Mesenchymal stem cell (in vitro differentiated cells and primary cell): ENCODE results near the gene CFB.

Experiments used
- DNase-seq: peaks from one replicate; pipeline ENCODE4 v3.0.0-alpha.2; 2013
- H2AFZ ChIP-seq: one replicate; pipeline ENCODE4 v1.6.1; 2013; ENCODE audit warnings: low read depth, mild to moderate bottlenecking, control low read depth, inconsistent platforms, low read length, moderate library complexity
- H2AK5ac ChIP-seq: 2 replicates; pipeline ENCODE4 v1.6.1; 2013; ENCODE audit warnings: low read length, moderate library complexity, mild to moderate bottlenecking, inconsistent platforms; ENCODE audit not compliant: severe bottlenecking
- H2BK120ac ChIP-seq: one replicate; pipeline ENCODE4 v1.6.1; 2013; ENCODE audit warnings: low read depth, mild to moderate bottlenecking, inconsistent platforms, low read length, moderate library complexity
- H2BK12ac ChIP-seq, 2 experiments: one replicate each; pipeline ENCODE4 v1.6.1; 2013; ENCODE audit warnings: inconsistent platforms in 2 of 2, low read length in 2 of 2, mild to moderate bottlenecking in 2 of 2, moderate library complexity in 2 of 2, control low read depth in 1 of 2
- H2BK15ac ChIP-seq: one replicate; pipeline ENCODE4 v1.6.1; 2013; ENCODE audit warnings: mild to moderate bottlenecking, low read depth, inconsistent platforms; ENCODE audit not compliant: poor library complexity, severe bottlenecking
- H2BK5ac ChIP-seq: 2 replicates; pipeline ENCODE4 v1.6.1; 2013; ENCODE audit warnings: low read depth, mild to moderate bottlenecking, low read length, control low read depth, inconsistent platforms; ENCODE audit not compliant: poor library complexity, severe bottlenecking
- H3K14ac ChIP-seq, 2 experiments: one replicate each; pipeline ENCODE4 v1.6.1; 2013; ENCODE audit warnings: inconsistent platforms in 2 of 2, low read length in 2 of 2, control low read depth in 1 of 2, mild to moderate bottlenecking in 1 of 2, moderate library complexity in 1 of 2
- H3K18ac ChIP-seq, 2 experiments: one replicate each; pipeline ENCODE4 v1.6.1; 2013; ENCODE audit warnings: inconsistent platforms in 2 of 2, low read length in 2 of 2, control low read depth in 1 of 2, low read depth in 1 of 2, mild to moderate bottlenecking in 1 of 2
- H3K23ac ChIP-seq, 2 experiments: one replicate each; pipeline ENCODE4 v1.6.1; 2013; ENCODE audit warnings: inconsistent platforms in 2 of 2, low read length in 2 of 2, mild to moderate bottlenecking in 2 of 2, moderate library complexity in 2 of 2, control low read depth in 1 of 2
- H3K27ac ChIP-seq: 2 replicates; pipeline ENCODE4 v1.5.1; 2013; ENCODE audit warnings: mild to moderate bottlenecking, moderate library complexity, low read length, control low read depth, inconsistent platforms; ENCODE audit not compliant: poor library complexity, severe bottlenecking
- H3K27me3 ChIP-seq, 2 experiments: 2 replicates each; pipeline versions ENCODE4 v1.6.1 to v1.7.0; 2013; ENCODE audit warnings: low read length in 2 of 2, mild to moderate bottlenecking in 2 of 2, moderate library complexity in 2 of 2, control low read depth in 1 of 2, inconsistent platforms in 1 of 2; ENCODE audit not compliant: control insufficient read depth in 1 of 2, insufficient read depth in 1 of 2
- H3K36me3 ChIP-seq, 2 experiments: 2 replicates each; pipeline versions ENCODE4 v1.6.1 to v1.7.0; 2013; ENCODE audit warnings: low read length in 2 of 2, control low read depth in 1 of 2, inconsistent platforms in 1 of 2, low read depth in 1 of 2, mild to moderate bottlenecking in 1 of 2; ENCODE audit not compliant: insufficient read depth in 2 of 2, control insufficient read depth in 1 of 2
- H3K4ac ChIP-seq, 2 experiments: one replicate each; pipeline ENCODE4 v1.6.1; 2013; ENCODE audit warnings: inconsistent platforms in 2 of 2, low read length in 2 of 2, mild to moderate bottlenecking in 2 of 2, moderate library complexity in 2 of 2, control low read depth in 1 of 2, low read depth in 1 of 2
- H3K4me1 ChIP-seq: 2 replicates; pipeline ENCODE4 v1.6.1; 2013; ENCODE audit warnings: low read depth, low read length, control low read depth; ENCODE audit not compliant: control insufficient read depth, insufficient read depth
- H3K4me2 ChIP-seq: 2 replicates; pipeline ENCODE4 v1.6.1; 2013; ENCODE audit warnings: low read length, mild to moderate bottlenecking, inconsistent platforms; ENCODE audit not compliant: poor library complexity, severe bottlenecking
- H3K4me3 ChIP-seq, 2 experiments: 2 replicates each; pipeline versions ENCODE4 v1.5.1 to v1.7.0; 2013; ENCODE audit warnings: low read length in 2 of 2, mild to moderate bottlenecking in 2 of 2, control low read depth in 1 of 2, low read depth in 1 of 2; ENCODE audit not compliant: insufficient read depth in 1 of 2
- H3K79me1 ChIP-seq: replicated peaks from 2 replicates; pipeline ENCODE4 v1.6.1; 2013; ENCODE audit warnings: mild to moderate bottlenecking, control low read depth, low read length, inconsistent platforms; ENCODE audit not compliant: poor library complexity, severe bottlenecking
- H3K9ac ChIP-seq: 2 replicates; pipeline ENCODE4 v1.7.0; 2013; ENCODE audit warnings: mild to moderate bottlenecking, low read length, moderate library complexity
- H3K9me3 ChIP-seq: 2 replicates; pipeline ENCODE4 v1.7.0; 2013; ENCODE audit warnings: mild to moderate bottlenecking, low read length; ENCODE audit not compliant: control insufficient read depth
- H4K8ac ChIP-seq: one replicate; pipeline ENCODE4 v1.6.1; 2013; ENCODE audit warnings: inconsistent platforms, mild to moderate bottlenecking, low read length, moderate library complexity
- H4K91ac ChIP-seq: one replicate; pipeline ENCODE4 v1.6.1; 2013; ENCODE audit warnings: mild to moderate bottlenecking, low read length, inconsistent platforms
- WGBS: methylation state at CpG from one replicate; pipeline ENCODE4 v1.1.7; 2013; ENCODE audit warnings: mixed read lengths; 5-methylcytosine and 5-hydroxymethylcytosine counted together

Gene CFB

DNA sequence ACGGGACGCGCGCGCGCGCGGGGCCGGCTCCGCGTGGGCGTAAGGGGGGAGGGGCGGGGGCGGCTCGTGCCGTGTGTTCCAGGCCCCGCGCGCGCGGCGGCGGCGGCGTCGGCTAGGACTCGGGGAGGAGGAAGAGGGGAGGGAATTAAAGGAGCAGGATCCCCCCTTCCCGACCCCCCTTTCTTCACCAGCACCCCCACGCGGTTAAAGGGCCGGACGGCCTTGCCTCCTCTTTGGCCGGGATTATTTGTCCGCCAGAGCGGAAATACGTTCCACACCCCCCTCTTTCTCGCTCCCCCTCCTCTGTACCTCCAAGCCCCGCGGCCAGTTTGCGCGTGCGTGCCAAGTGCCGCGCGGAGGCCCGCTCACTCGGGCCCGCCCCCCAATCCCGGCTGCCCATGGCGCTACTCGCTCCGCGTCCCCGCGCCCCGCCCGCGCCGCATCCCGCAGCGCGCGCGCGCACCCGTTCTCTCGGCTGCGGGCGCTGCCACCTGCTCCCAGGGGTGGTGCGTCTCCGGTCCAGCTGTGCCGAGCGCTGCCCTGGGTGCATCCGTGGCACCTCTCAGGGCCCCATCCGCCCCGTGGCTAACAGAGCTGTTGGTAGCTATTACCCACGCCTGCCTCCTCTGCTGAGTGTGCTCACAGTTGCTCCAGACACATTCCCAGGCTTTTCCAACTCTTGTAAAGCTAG, 43.8 kb upstream of the CFB start, which contains the start of gene ZBTB12:
TSS of gene ZBTB12 (minus strand) at position 134 of the 691 bp plus-strand sequence. CDS start 781 bp downstream, outside the sequence.
- Histone ChIP-seq H2BK15ac (peak within 1 kb of the TSS; percentile 41), H2AFZ (peak within 1 kb of the TSS; percentile 95), H2BK5ac (peak within 1 kb of the TSS; percentile 24), H3K36me3 (peaks cover 0 to 13% of the 10 kb centered on the region in 2 experiments), H3K9me3 (no peaks in the 10 kb centered on the region), H3K27me3 (peaks cover 0 to 15% of the 10 kb centered on the region in 2 experiments), H3K27ac (peak within 1 kb of the TSS; percentile 68), H2AK5ac (no peak within 1 kb of the TSS), H3K4me3 (peak within 1 kb of the TSS; percentile 64 to 85), H3K4me1 (peaks cover 19% of the 10 kb centered on the region), H4K91ac (peak within 1 kb of the TSS; percentile 85), H3K9ac (peak within 1 kb of the TSS; percentile 88), H3K79me1 (peaks cover 10% of the 10 kb centered on the region), H3K4me2 (peak within 1 kb of the TSS; percentile 77), H2BK120ac (peak within 1 kb of the TSS; percentile 90), H3K18ac (peak within 1 kb of the TSS; percentile 60 to 96), H4K8ac (peak within 1 kb of the TSS; percentile 90), H3K14ac (peak within 1 kb of the TSS in 1 of 2 experiments; percentile 97), H3K23ac (no peak within 1 kb of the TSS), H2BK12ac (peak within 1 kb of the TSS; percentile 61), H3K4ac (peak within 1 kb of the TSS; percentile 24 to 32)
- WGBS, result under 1% methylated on average over 45 of the region's 77 CpGs
- peak; percentile 98 for DNase-seq

DNA sequence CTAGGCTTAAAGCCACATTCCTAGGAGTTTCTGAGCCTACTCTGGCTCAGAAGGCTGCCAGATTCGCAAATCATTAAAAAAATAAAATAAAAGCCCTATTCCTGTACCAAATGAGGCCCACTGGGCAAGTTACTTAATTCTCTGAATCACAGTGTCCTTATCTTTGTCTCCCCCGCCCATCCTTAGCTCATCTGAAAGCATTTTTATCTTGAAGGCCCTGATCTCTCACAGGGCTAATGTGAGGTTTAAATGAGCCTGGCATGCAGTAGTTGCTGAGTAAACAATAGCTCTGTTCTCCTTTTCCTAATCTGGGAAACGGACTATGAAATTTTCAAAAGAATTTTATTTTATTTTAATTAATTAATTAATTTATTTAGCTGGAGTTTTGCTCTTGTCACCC, 41.9 kb upstream of the CFB start:
- Histone ChIP-seq H3K4me3 (no peak overlapping the region), H3K79me1 (peaks cover 2% of the 10 kb centered on the region), H4K8ac (no peak overlapping the region), H3K14ac (no peak overlapping the region), H2BK12ac (no peak overlapping the region), H3K36me3 (peaks cover 0 to 13% of the 10 kb centered on the region in 2 experiments), H3K4me1 (peaks cover 17% of the 10 kb centered on the region), H2AK5ac (no peak overlapping the region), H2BK15ac (no peak overlapping the region), H3K4ac (no peak overlapping the region), H3K9me3 (no peaks in the 10 kb centered on the region), H3K23ac (no peak overlapping the region), H3K27me3 (peaks cover 0 to 15% of the 10 kb centered on the region in 2 experiments), H2BK5ac (no peak overlapping the region), H3K27ac (no peak overlapping the region), H3K9ac (no peak overlapping the region), H4K91ac (no peak overlapping the region), H3K18ac (no peak overlapping the region), H2AFZ (no peak overlapping the region), H3K4me2 (no peak overlapping the region), H2BK120ac (no peak overlapping the region)
- WGBS, result 70% methylated on average over 2 of the region's 3 CpGs
- peak; percentile 24 for DNase-seq

DNA sequence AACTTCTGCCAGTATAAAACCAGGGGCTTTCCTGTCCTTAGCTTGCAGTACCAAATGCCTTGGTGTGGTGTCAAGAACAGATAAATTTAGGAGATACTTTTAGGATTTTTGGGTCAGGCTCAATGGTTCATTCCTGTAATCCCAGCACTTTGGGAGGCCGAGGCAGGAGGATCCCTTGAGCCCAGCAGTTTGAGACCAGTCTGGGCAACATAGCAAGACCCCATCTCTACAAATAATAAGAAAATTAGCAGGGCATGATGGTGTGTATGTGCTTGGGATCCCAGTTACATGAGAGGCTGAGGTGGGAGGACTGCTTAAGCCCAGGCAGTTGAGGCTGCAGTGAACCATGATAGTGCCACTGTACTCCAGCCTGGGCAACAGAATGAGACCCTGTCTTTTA, 40.9 kb upstream of the CFB start:
- H3K9me3 ChIP-seq, result no peaks in the 10 kb centered on the region
- 67% methylated on average over 1 of the region's 1 CpG for WGBS
- H2BK15ac ChIP-seq, result no peak overlapping the region

GRCh38 chr6:31906122-31906521, 39.8 kb upstream of the CFB start:
- Histone ChIP-seq H2BK15ac (no peak overlapping the region), H3K9ac (peak overlapping the region; percentile 69), H3K9me3 (no peaks in the 10 kb centered on the region), H2BK120ac (no peak overlapping the region), H3K18ac (no peak overlapping the region), H3K36me3 (no peaks in the 10 kb centered on the region), H3K4me2 (no peak overlapping the region), H3K14ac (peak overlapping the region in 1 of 2 experiments; percentile 7), H3K27me3 (peaks cover 0 to 15% of the 10 kb centered on the region in 2 experiments), H3K4me3 (no peak overlapping the region), H4K91ac (no peak overlapping the region), H2AFZ (no peak overlapping the region), H2AK5ac (no peak overlapping the region), H3K79me1 (no peaks in the 10 kb centered on the region), H4K8ac (no peak overlapping the region), H2BK12ac (peak overlapping the region in 1 of 2 experiments; percentile 37), H3K4ac (peak overlapping the region in 1 of 2 experiments; percentile 73), H3K27ac (no peak overlapping the region), H2BK5ac (no peak overlapping the region), H3K23ac (no peak overlapping the region), H3K4me1 (peaks cover 7% of the 10 kb centered on the region)
- no peak for DNase-seq
- WGBS, result 30% methylated on average over 4 of the region's 4 CpGs

More for the DNA sequence above, 40.9 kb upstream of the CFB start:
- H2AFZ ChIP-seq, result no peak overlapping the region
- H3K4ac ChIP-seq, result no peak overlapping the region
- H3K4me3 ChIP-seq, result no peak overlapping the region
- H3K4me1 ChIP-seq, result peaks cover 14% of the 10 kb centered on the region
- no peak overlapping the region for H3K18ac ChIP-seq
- no peak overlapping the region for H3K14ac ChIP-seq
- no peak overlapping the region for H3K9ac ChIP-seq
- no peak for DNase-seq
- no peak overlapping the region for H3K4me2 ChIP-seq
- no peaks in the 10 kb centered on the region for H3K79me1 ChIP-seq
- no peak overlapping the region for H2BK5ac ChIP-seq
- no peak overlapping the region for H2BK12ac ChIP-seq
- H2AK5ac ChIP-seq, result no peak overlapping the region
- H4K91ac ChIP-seq, result no peak overlapping the region
- H3K27me3 ChIP-seq, result peaks cover 0 to 15% of the 10 kb centered on the region in 2 experiments
- H3K23ac ChIP-seq, result peak overlapping the region in 1 of 2 experiments; percentile 31
- H2BK120ac ChIP-seq, result no peak overlapping the region
- H3K27ac ChIP-seq, result no peak overlapping the region
- no peak overlapping the region for H4K8ac ChIP-seq
- H3K36me3 ChIP-seq, result peaks cover 0 to 9% of the 10 kb centered on the region in 2 experiments
